WTC11 (cell line): ENCODE data around the gene NEUROG1.

Experiments used
- FOXJ3 ChIP-seq: sonication (generic); formaldehyde crosslinking; IDR thresholded peaks from 2 replicates; pipeline ENCODE4 v1.9.0; 2021; ENCODE audit warnings: missing genetic modification reagents, mild to moderate bottlenecking, borderline replicate concordance
- TEAD4 ChIP-seq: sonication (generic); formaldehyde crosslinking; IDR thresholded peaks from 2 replicates; pipeline ENCODE4 v1.8.0; 2022; ENCODE audit warnings: mild to moderate bottlenecking, missing genetic modification reagents
- TF ChIP-seq, protein P1 (sequence below): sonication (generic); formaldehyde crosslinking; IDR thresholded peaks from 2 replicates; pipeline ENCODE4 v1.8.0; 2022; ENCODE audit warnings: mild to moderate bottlenecking, missing genetic modification reagents
- TF ChIP-seq, protein P2 (sequence below): sonication (generic); formaldehyde crosslinking; IDR thresholded peaks from 2 replicates; pipeline ENCODE4 v1.8.1; 2023; ENCODE audit warnings: mild to moderate bottlenecking, missing genetic modification reagents, moderate library complexity
- TF ChIP-seq, protein P3 (sequence below): fragments of 200-600 bp; IDR thresholded peaks from 2 replicates; pipeline ENCODE4 v1.8.0; 2022; ENCODE audit warnings: antibody characterized with exemption
- TF ChIP-seq, protein P4 (sequence below): sonication (generic); formaldehyde crosslinking; conservative IDR thresholded peaks from 2 replicates; pipeline ENCODE4 v1.8.1; 2022; ENCODE audit warnings: mild to moderate bottlenecking, missing genetic modification reagents
- TF ChIP-seq, protein P5 (sequence below): sonication (generic); formaldehyde crosslinking; IDR thresholded peaks from 2 replicates; pipeline ENCODE4 v1.8.1; 2023; ENCODE audit warnings: mild to moderate bottlenecking, missing genetic modification reagents, moderate library complexity
- TF ChIP-seq, protein P6 (sequence below): sonication (generic); formaldehyde crosslinking; IDR thresholded peaks from 2 replicates; pipeline ENCODE4 v1.8.0; 2023; ENCODE audit warnings: mild to moderate bottlenecking, missing genetic modification reagents
- TF ChIP-seq, protein P7 (sequence below): sonication (generic); formaldehyde crosslinking; IDR thresholded peaks from 2 replicates; pipeline ENCODE4 v1.8.1; 2022; ENCODE audit warnings: low read depth, mild to moderate bottlenecking, moderate library complexity, missing genetic modification reagents, borderline replicate concordance

DNA sequence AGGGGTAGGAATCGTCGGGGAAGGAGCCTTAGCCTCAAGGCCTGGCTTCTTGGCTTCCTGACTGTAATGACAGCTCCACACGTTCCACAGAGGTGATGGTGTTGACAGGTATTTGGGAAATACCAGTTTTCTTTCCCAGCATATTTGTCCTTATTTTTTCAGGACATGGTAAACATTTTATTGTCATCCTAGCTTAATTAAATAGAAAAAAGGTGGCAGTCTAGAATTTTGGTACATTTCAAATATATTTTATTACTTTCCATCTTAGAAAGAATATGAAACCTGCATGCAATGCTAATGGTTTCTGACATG lies 34.6 kb upstream of the NEUROG1 start:
- TF ChIP-seq, protein P1, sequence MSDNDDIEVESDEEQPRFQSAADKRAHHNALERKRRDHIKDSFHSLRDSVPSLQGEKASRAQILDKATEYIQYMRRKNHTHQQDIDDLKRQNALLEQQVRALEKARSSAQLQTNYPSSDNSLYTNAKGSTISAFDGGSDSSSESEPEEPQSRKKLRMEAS (CRISPR knock-in tag) = no peak
- TF ChIP-seq FOXJ3 (CRISPR knock-in tag) (no peak), TEAD4 (no peak)
- TF ChIP-seq, protein P2, sequence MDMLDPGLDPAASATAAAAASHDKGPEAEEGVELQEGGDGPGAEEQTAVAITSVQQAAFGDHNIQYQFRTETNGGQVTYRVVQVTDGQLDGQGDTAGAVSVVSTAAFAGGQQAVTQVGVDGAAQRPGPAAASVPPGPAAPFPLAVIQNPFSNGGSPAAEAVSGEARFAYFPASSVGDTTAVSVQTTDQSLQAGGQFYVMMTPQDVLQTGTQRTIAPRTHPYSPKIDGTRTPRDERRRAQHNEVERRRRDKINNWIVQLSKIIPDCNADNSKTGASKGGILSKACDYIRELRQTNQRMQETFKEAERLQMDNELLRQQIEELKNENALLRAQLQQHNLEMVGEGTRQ (CRISPR knock-in tag) = no peak
- TF ChIP-seq, protein P3, sequence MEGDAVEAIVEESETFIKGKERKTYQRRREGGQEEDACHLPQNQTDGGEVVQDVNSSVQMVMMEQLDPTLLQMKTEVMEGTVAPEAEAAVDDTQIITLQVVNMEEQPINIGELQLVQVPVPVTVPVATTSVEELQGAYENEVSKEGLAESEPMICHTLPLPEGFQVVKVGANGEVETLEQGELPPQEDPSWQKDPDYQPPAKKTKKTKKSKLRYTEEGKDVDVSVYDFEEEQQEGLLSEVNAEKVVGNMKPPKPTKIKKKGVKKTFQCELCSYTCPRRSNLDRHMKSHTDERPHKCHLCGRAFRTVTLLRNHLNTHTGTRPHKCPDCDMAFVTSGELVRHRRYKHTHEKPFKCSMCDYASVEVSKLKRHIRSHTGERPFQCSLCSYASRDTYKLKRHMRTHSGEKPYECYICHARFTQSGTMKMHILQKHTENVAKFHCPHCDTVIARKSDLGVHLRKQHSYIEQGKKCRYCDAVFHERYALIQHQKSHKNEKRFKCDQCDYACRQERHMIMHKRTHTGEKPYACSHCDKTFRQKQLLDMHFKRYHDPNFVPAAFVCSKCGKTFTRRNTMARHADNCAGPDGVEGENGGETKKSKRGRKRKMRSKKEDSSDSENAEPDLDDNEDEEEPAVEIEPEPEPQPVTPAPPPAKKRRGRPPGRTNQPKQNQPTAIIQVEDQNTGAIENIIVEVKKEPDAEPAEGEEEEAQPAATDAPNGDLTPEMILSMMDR = no peak
- TF ChIP-seq, protein P4, sequence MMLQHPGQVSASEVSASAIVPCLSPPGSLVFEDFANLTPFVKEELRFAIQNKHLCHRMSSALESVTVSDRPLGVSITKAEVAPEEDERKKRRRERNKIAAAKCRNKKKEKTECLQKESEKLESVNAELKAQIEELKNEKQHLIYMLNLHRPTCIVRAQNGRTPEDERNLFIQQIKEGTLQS (CRISPR knock-in tag) = no peak
- TF ChIP-seq, protein P5, sequence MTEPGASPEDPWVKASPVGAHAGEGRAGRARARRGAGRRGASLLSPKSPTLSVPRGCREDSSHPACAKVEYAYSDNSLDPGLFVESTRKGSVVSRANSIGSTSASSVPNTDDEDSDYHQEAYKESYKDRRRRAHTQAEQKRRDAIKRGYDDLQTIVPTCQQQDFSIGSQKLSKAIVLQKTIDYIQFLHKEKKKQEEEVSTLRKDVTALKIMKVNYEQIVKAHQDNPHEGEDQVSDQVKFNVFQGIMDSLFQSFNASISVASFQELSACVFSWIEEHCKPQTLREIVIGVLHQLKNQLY (CRISPR knock-in tag) = no peak
- TF ChIP-seq, protein P6, sequence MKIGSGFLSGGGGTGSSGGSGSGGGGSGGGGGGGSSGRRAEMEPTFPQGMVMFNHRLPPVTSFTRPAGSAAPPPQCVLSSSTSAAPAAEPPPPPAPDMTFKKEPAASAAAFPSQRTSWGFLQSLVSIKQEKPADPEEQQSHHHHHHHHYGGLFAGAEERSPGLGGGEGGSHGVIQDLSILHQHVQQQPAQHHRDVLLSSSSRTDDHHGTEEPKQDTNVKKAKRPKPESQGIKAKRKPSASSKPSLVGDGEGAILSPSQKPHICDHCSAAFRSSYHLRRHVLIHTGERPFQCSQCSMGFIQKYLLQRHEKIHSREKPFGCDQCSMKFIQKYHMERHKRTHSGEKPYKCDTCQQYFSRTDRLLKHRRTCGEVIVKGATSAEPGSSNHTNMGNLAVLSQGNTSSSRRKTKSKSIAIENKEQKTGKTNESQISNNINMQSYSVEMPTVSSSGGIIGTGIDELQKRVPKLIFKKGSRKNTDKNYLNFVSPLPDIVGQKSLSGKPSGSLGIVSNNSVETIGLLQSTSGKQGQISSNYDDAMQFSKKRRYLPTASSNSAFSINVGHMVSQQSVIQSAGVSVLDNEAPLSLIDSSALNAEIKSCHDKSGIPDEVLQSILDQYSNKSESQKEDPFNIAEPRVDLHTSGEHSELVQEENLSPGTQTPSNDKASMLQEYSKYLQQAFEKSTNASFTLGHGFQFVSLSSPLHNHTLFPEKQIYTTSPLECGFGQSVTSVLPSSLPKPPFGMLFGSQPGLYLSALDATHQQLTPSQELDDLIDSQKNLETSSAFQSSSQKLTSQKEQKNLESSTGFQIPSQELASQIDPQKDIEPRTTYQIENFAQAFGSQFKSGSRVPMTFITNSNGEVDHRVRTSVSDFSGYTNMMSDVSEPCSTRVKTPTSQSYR (CRISPR knock-in tag) = no peak
- TF ChIP-seq, protein P7, sequence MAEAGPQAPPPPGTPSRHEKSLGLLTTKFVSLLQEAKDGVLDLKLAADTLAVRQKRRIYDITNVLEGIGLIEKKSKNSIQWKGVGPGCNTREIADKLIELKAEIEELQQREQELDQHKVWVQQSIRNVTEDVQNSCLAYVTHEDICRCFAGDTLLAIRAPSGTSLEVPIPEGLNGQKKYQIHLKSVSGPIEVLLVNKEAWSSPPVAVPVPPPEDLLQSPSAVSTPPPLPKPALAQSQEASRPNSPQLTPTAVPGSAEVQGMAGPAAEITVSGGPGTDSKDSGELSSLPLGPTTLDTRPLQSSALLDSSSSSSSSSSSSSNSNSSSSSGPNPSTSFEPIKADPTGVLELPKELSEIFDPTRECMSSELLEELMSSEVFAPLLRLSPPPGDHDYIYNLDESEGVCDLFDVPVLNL (CRISPR knock-in tag) = no peak
